Stomach smooth muscle (tissue), 2 donors: ENCODE data around the gene ACTL10.

Experiments
- H3K27ac ChIP-seq: one replicate; pipeline ENCODE4 v1.7.0; 2013; ENCODE audit warnings: mild to moderate bottlenecking, low read length, inconsistent platforms
- H3K27me3 ChIP-seq, 2 donors: one replicate each; pipeline ENCODE4 v1.7.0; 2013; ENCODE audit warnings: low read length in 2 of 2; ENCODE audit not compliant: insufficient read depth in 2 of 2, control insufficient read depth in 1 of 2
- H3K36me3 ChIP-seq, 2 donors: one replicate each; pipeline ENCODE4 v1.7.0; 2013; ENCODE audit warnings: low read length in 2 of 2; ENCODE audit not compliant: control insufficient read depth in 2 of 2, insufficient read depth in 2 of 2
- H3K4me1 ChIP-seq: one replicate; pipeline ENCODE4 v1.7.0; 2013; ENCODE audit warnings: low read length; ENCODE audit not compliant: control insufficient read depth, insufficient read depth
- H3K4me3 ChIP-seq, 2 donors: one replicate each; pipeline ENCODE4 v1.7.0; 2013; ENCODE audit warnings: low read length in 2 of 2
- H3K9ac ChIP-seq, 2 donors: one replicate each; pipeline ENCODE4 v1.7.0; 2013; ENCODE audit warnings: low read length in 2 of 2, mild to moderate bottlenecking in 1 of 2
- H3K9me3 ChIP-seq, 2 donors: one replicate each; pipeline ENCODE4 v1.7.0; 2013; ENCODE audit warnings: low read length in 2 of 2; ENCODE audit not compliant: control insufficient read depth in 2 of 2
- donor health status: healthy.
- donor health status: Pancreatic carcinoma.

ACTL10 gene

DNA sequence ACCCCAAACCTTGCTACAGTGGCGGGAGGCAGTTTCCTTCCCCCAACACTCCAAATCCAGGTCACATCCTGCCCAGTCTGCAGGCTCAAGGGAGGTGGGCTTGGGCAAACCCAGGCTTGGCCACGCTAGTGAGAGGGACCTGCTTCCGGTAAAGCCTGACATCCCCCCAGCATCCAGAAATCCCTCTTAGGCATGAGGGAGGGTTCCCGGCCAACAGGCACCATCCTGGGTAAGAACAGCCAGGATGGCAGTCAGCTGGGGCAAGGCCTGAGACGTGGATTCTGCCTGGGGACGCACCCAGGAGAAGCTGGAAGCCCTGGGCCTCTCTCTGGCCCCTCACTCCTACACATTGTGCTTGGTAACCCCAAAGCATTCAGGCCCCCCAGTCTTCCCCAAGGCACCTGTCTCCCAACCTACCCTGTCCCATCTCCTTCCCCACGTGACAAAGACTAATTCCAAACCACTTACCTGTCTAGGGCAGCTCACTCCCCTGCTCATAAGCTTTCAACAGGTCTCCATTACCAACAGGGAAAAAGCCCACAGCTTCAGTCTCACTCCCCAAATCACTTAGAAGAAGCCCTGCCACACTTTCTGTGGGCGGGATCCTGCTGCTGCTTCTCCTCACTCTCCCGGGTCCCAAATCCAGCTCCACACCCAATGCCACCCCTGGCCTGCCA lies 2.5 kb upstream of the ACTL10 start:
- Histone ChIP-seq H3K9me3 (no peaks in the 10 kb centered on the region), H3K9ac (peak overlapping the region; percentile 83 to 85), H3K4me1 (peaks cover 49% of the 10 kb centered on the region), H3K27ac (peak overlapping the region; percentile 89), H3K36me3 (peaks cover 9 to 13% of the 10 kb centered on the region in 2 donors), H3K27me3 (no peaks in the 10 kb centered on the region), H3K4me3 (peak overlapping the region; percentile 87)

DNA sequence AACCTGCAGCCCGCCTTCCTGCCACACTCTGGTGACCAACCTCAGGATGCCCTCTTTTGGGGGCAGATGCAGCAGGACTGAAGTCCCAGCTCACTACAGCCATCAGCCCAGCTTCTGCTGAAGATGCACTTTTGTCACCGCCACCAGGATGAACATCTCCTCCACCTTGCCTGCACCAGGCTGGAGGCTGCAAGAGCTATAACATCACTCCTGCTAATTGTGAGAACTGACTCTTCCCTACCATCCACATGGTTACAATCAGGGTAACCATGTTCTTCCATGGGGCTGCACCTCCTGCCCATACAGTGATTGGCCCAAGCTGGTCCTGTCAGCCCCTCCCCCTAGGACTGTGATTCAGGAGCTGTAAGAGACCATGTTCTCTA lies 2.0 kb upstream of the ACTL10 start:
- Histone ChIP-seq H3K27me3 (no peaks in the 10 kb centered on the region), H3K9ac (no peak overlapping the region), H3K36me3 (peaks cover 6 to 13% of the 10 kb centered on the region in 2 donors), H3K4me1 (peaks cover 49% of the 10 kb centered on the region), H3K9me3 (no peaks in the 10 kb centered on the region), H3K4me3 (no peak overlapping the region), H3K27ac (peak overlapping the region; percentile 89)

DNA sequence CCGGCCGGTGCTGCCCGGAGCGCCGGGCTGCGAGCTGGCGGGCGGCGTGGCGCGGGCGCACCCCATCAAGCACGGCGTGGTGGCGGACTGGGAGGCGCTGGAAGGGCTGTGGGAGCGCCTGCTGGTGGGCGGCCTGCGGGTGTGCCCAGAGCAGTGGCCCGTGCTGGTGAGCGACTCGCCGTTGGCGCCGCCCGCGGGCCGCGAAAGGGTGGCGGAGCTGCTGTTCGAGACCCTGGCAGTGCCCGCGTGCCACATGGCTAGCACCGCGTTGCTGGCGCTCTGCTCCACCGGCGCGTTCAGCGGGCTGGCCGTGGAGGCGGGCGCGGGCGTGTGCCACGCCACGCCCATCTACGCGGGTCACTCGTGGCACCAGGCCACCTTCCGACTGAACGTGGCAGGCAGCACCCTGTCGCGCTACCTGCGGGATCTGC lies 517 bp downstream of the ACTL10 start:
- Histone ChIP-seq H3K4me1 (peaks cover 52% of the 10 kb centered on the region), H3K36me3 (peaks cover 10 to 15% of the 10 kb centered on the region in 2 donors), H3K27ac (peak overlapping the region; percentile 88), H3K4me3 (peak overlapping the region; percentile 32 to 77), H3K9ac (peak overlapping the region; percentile 47 to 56), H3K27me3 (no peaks in the 10 kb centered on the region), H3K9me3 (no peaks in the 10 kb centered on the region)

DNA sequence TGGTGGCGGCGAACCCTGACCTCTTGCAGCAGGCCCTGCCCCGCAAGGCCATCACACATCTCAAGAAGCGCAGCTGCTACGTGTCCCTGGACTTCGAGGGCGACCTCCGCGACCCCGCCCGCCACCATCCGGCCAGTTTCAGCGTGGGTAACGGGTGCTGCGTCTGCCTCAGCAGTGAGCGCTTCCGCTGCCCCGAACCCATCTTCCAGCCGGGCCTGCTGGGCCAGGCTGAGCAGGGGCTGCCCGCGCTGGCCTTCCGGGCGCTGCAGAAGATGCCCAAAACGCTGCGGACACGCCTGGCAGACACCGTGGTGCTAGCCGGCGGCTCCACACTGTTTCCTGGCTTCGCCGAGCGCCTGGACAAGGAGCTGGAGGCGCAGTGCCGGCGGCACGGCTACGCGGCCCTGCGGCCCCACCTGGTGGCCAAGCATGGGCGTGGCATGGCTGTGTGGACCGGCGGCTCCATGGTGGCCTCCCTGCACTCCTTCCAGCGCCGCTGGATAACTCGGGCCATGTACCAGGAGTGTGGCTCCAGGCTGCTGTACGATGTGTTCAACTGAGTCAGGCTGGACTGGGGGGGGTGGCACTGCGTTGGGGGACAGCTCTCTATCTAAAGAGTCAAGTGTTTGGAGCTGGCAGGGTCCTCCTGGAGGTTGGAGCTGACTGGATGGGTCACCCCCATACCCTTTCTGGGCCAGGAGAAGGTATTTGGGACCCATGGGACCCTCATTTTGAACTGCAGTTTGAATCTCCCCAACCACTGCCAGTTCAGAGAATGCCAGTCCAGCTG lies 1.1 kb downstream of the ACTL10 start:
- peak overlapping the region; percentile 47 to 56 for H3K9ac ChIP-seq
- peaks cover 10 to 15% of the 10 kb centered on the region in 2 donors for H3K36me3 ChIP-seq
- peak overlapping the region; percentile 32 to 77 for H3K4me3 ChIP-seq
- H3K4me1 ChIP-seq, result peaks cover 52% of the 10 kb centered on the region
- no peaks in the 10 kb centered on the region for H3K9me3 ChIP-seq
- no peaks in the 10 kb centered on the region for H3K27me3 ChIP-seq
- H3K27ac ChIP-seq, result peak overlapping the region; percentile 88

DNA sequence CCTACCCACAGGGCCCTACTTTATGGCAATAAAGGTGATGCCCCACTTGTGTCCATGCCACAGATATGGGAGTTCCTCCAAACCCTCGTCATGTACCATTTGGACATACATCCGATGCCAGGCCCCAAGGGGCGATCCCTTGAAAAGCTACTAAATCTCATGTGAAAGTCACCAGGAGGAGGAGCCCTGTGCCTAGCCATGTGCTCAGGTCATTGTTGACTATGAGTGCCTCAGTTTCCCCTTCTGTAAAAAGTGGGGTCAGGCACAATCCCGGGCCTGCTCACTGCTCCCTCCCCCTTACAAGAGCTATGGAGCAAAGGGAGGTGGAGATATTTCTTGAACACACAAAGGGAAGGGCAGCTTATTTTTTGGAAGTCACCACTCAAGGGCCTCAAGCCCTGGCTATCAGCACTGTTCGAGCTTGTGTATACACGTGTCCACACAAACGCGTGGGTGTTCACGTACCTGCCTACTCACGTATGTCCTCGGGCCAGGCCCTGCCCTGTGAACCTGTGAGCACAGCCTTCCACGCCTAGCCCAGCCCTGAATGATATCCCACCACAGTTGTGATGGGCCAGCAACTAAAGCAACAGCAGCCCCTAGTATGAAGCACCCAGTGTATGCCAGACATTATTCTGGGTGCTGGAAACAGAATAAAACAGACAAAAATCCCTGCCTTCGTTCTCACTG lies 1.9 kb downstream of the ACTL10 start:
- Histone ChIP-seq H3K9ac (peak overlapping the region in 1 of 2 donors; percentile 13), H3K9me3 (no peaks in the 10 kb centered on the region), H3K4me1 (peaks cover 56% of the 10 kb centered on the region), H3K36me3 (peaks cover 10 to 15% of the 10 kb centered on the region in 2 donors), H3K4me3 (no peak overlapping the region), H3K27me3 (no peaks in the 10 kb centered on the region), H3K27ac (peak overlapping the region; percentile 88)

DNA sequence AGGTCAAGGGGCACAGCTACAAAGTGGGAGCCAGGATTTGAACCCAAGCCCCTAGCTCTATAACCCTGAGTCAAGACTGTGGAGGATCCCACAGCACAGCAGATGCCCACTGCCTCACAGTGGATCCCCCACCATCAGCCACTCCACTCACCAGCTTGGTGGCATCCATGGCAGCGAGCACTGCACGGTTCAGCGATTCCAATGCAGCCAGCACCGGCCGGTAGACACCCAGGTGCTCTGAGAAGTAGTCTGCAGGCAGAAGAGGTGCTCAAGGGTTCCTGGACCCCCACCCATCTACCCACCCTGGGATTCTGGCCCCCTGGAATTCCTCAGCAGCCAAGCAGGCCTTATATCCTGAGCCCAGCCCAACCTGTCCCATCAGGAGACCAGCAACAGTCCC lies 2.5 kb downstream of the ACTL10 start:
- H3K9ac ChIP-seq, result no peak overlapping the region
- H3K4me3 ChIP-seq, result no peak overlapping the region
- peaks cover 52% of the 10 kb centered on the region for H3K4me1 ChIP-seq
- H3K27me3 ChIP-seq, result no peaks in the 10 kb centered on the region
- no peak overlapping the region for H3K27ac ChIP-seq
- peaks cover 10 to 15% of the 10 kb centered on the region in 2 donors for H3K36me3 ChIP-seq
- no peaks in the 10 kb centered on the region for H3K9me3 ChIP-seq

DNA sequence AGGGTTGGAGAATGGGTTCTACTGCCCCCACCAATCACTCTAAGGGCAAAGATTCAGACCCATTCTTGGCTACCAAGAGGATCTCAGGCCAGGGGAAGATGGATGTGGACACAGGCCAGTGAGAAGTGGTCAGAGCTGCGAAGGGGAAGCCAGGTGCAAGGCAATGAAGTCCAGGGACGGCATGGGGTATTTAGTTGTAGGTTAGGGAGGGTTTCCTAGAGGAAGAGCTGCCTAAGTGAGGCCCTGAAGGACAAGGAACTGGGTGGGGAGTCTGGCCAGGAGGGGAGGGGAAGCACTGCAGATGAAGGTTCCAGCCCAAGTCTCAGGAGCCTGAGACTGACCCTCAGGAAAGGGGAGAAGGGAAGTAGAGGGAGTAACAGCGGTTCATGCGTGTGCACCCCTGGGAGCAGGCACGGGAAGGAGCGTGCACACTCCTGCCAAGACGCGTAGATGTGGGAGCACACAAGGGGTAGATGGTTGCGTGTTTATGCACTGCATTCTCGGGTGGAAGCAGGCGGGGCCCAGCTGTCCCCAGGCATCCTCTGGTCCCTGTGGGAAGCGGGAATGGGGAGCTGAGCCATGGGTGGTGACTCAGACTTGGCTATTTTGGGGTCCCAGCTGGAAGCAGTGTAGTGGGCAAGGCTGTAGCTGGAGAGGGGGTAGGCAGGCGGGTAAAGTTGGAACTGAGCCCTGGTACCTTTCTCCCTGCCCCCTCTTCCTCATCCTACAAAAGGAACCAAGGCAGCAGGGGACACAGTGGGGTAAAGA lies 3.3 kb downstream of the ACTL10 start:
- H3K4me3 ChIP-seq, result no peak overlapping the region
- peaks cover 10 to 15% of the 10 kb centered on the region in 2 donors for H3K36me3 ChIP-seq
- no peaks in the 10 kb centered on the region for H3K9me3 ChIP-seq
- peaks cover 57% of the 10 kb centered on the region for H3K4me1 ChIP-seq
- H3K27me3 ChIP-seq, result no peaks in the 10 kb centered on the region
- H3K9ac ChIP-seq, result no peak overlapping the region
- no peak overlapping the region for H3K27ac ChIP-seq

DNA sequence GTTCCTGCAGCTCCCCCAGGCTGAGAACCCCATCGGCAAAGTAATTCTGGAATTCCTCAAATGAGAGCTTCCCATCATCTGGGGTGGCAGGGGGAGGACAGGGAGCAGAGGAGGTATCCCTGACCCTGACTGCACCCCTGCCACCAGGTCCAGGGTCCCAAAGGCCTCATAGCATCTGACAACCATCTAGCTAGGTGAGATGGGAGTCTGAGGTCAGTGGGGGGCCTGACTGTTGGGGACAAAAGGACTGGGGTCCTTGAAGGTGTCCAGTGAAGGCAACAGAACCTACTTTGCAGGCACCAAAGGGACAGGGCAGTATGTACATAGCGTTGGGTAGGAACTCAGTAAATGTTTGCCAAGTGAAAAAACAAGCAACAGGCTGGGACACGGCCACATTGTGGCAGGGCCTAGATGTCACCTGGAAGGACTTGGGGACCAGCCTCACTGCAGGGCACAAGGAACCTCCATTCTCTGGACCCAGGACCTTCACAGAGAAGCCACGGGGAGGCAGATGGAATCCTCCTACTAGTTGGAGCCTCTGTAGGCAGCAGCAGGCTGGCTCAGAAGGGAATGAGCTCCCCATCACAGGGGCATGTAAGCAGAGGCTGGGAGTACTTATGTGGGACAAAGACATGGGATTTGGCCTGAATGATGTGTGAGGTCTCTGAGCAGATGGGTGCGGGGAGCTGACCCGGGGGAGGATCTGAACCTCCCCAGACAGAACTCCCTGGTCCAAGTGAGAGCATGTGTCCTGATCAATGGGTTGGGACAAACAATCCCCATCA lies 4.2 kb downstream of the ACTL10 start:
- H3K4me3 ChIP-seq, result no peak overlapping the region
- no peaks in the 10 kb centered on the region for H3K27me3 ChIP-seq
- peaks cover 10 to 15% of the 10 kb centered on the region in 2 donors for H3K36me3 ChIP-seq
- H3K4me1 ChIP-seq, result peaks cover 65% of the 10 kb centered on the region
- no peak overlapping the region for H3K27ac ChIP-seq
- H3K9me3 ChIP-seq, result no peaks in the 10 kb centered on the region
- H3K9ac ChIP-seq, result no peak overlapping the region

DNA sequence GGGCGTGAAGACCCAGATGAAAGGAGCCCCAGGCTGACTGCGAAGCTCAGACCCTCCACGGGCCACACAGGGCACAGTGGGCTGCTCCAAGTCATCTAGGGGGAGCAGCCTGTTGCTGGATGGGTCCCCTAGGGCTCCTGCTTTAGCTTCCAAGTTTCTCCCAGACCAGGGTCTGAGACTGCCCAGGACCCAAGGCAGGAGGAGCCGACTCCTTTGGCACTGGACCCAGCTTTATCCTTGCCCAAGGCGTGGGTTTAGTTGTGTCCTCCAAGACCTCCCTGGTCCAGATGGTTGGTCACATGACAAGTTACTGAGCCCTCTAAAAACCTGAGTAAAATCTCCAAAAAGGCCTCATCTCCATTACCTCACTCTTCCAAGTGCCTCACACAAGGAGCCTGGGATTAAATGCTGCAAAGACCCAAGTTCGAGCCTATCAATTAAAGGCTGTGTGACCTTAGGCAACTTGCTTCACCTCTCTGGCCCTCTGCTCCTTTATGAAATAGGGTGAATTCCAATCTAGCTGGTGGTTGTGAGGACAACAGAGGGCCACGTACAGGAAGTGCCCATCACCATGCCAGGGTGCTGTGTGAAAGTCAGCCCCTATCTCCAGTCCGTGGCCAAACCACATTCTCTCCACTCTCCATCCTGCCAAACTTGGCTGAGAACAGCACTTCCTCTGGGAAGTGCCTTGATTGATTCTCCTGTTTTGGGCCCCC lies 5.0 kb downstream of the ACTL10 start:
- Histone ChIP-seq H3K9ac (no peak overlapping the region), H3K36me3 (peaks cover 10 to 15% of the 10 kb centered on the region in 2 donors), H3K27me3 (no peaks in the 10 kb centered on the region), H3K4me1 (peaks cover 65% of the 10 kb centered on the region), H3K4me3 (no peak overlapping the region), H3K9me3 (no peaks in the 10 kb centered on the region), H3K27ac (no peak overlapping the region)
